Endometrial microvascular endothelial cells (primary cell): Measurements from ENCODE around the gene GBP1. TPM values are rescaled to one million over a fixed set of nuclear protein-coding genes. Genes with fewer than 3 reads are reported as not detected.
"Not testable (repeated sequence)": the region's sequence is repeated elsewhere in the genome, so short reads cannot be mapped to it uniquely, and the experiment has no call there.

ENCODE experiments used
- in situ Hi-C: cut with HindIII; loops from 2 replicates; pipeline ENCODE4 v1.10.0; 2017; ENCODE audit warnings: low sequenced_read_pairs, low pct_unique_long_range_greater_than_20kb; ENCODE audit errors: inconsistent ontology term
- total RNA-seq: library from RNA; depleted of rRNA; stranded (reverse); fragments of >200 nt; gene quantifications from one replicate; pipeline ENCODE4 v1.2.3, GENCODE V29; 2015; ENCODE audit errors: inconsistent ontology term

Gene GBP1
- total RNA-seq, 1 donor from 2014 or later, result 69.8 TPM

GRCh38 chr1:89064632-89065031 is 376 bp downstream of the GBP1 start:
- in situ Hi-C loops, result no loop called here

- in situ Hi-C loops, result no loop called here
Observed at GRCh38 chr1:89063094-89063493, 1.9 kb downstream of the GBP1 start.

- in situ Hi-C loops, result no loop called here
Observed at GRCh38 chr1:89060091-89060490, 4.9 kb downstream of the GBP1 start.

- in situ Hi-C loops, result no loop called here
Observed at GRCh38 chr1:89051955-89052312, 13.1 kb downstream of the GBP1 start.

- in situ Hi-C loops, result no loop called here
Observed at GRCh38 chr1:89051300-89051954, 13.6 kb downstream of the GBP1 start.

- in situ Hi-C loops, result no loop called here
Observed at GRCh38 chr1:89050649-89051033, 14.4 kb downstream of the GBP1 start.

- in situ Hi-C loops, result not testable (repeated sequence)
Observed at GRCh38 chr1:89049901-89050648, 14.9 kb downstream of the GBP1 start.

- in situ Hi-C loops, result not testable (repeated sequence)
Observed at GRCh38 chr1:89049187-89049586, 15.8 kb downstream of the GBP1 start.

- in situ Hi-C loops, result no loop called here
Observed at GRCh38 chr1:89047734-89048133, 17.3 kb downstream of the GBP1 start.

GRCh38 chr1:89046318-89047183 is 18.5 kb downstream of the GBP1 start:
- in situ Hi-C loops, result not testable (repeated sequence)

- in situ Hi-C loops, result no loop called here
Observed at GRCh38 chr1:89044970-89045721, 19.9 kb downstream of the GBP1 start.

GRCh38 chr1:89043940-89044339 is 21.1 kb downstream of the GBP1 start:
- in situ Hi-C loops, result no loop called here

GRCh38 chr1:89042491-89042890 is 22.5 kb downstream of the GBP1 start:
- in situ Hi-C loops, result no loop called here

GRCh38 chr1:89041721-89042120 is 23.3 kb downstream of the GBP1 start:
- in situ Hi-C loops, result no loop called here

GRCh38 chr1:89041119-89041641 is 23.8 kb downstream of the GBP1 start:
- in situ Hi-C loops, result no loop called here

GRCh38 chr1:89040315-89040626 is 24.7 kb downstream of the GBP1 start:
- in situ Hi-C loops, result no loop called here

GRCh38 chr1:89037186-89037585 is 27.8 kb downstream of the GBP1 start:
- in situ Hi-C loops, result no loop called here

- in situ Hi-C loops, result no loop called here
Observed at GRCh38 chr1:89035080-89035479, 29.9 kb downstream of the GBP1 start.

GRCh38 chr1:89034004-89034403 is 31.0 kb downstream of the GBP1 start:
- in situ Hi-C loops, result not testable (repeated sequence)
